ENCODE data around the gene KLRC3.

- TF ChIP-seq TCF12 (IDR thresholded peaks at IDR 0.05; ENCODE audit: low read depth) (no peak), MAX (IDR thresholded peaks at IDR 0.05) (no peak)
These were observed 37.4 kb upstream of the KLRC3 start for GRCh38 chr12:10457760-10458159.
